ENCODE measurements around the gene TGM3. TPM values are rescaled to one million over a fixed set of nuclear protein-coding genes. Genes with fewer than 3 reads are reported as not detected.

Gene TGM3, protein sequence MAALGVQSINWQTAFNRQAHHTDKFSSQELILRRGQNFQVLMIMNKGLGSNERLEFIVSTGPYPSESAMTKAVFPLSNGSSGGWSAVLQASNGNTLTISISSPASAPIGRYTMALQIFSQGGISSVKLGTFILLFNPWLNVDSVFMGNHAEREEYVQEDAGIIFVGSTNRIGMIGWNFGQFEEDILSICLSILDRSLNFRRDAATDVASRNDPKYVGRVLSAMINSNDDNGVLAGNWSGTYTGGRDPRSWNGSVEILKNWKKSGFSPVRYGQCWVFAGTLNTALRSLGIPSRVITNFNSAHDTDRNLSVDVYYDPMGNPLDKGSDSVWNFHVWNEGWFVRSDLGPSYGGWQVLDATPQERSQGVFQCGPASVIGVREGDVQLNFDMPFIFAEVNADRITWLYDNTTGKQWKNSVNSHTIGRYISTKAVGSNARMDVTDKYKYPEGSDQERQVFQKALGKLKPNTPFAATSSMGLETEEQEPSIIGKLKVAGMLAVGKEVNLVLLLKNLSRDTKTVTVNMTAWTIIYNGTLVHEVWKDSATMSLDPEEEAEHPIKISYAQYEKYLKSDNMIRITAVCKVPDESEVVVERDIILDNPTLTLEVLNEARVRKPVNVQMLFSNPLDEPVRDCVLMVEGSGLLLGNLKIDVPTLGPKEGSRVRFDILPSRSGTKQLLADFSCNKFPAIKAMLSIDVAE
- total RNA-seq: not detected in 2 replicates
- long read RNA-seq: 0 reads

DNA sequence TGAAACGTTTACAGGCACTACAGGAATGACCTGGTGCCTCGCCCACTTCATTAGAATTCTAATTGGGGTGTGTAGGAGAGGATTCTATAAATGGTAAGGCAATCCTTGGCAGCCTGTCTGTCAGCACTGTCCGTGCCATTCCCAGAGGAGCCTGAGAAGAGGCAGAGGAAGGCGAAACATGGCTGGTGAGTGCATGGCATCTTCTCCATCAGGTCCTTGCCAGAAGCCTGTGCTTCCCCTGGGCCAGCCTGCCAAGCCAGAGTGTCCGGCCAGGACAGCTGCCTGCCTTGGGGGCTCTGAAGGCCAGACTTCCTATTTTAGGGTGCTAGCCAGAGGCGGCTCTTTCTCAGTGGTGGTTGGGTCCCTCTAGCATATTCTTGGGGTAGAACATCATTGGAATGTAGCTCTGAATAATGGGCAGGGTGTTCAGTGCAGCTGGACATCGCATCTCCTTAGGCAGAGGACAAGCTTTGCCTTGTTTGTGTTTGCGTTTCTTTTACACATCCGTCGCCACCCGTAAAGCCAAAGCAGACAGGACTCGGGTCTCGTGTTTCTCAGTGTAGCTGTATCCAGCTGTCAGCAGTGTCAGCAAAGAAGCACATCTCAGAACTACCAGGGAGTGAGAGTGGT, at the start of gene TGM3:
TGM3 (plus strand) TSS at position 116 of the 630 bp plus-strand sequence; CDS start at position 179, 63 bp downstream.
- H3K9me3 Mint-ChIP-seq (ENCODE audit: unreplicated experiment): no peaks in the 10 kb centered on the region
- H3K27ac Mint-ChIP-seq (ENCODE audit: unreplicated experiment): no peak within 1 kb of the TSS
- DNase-seq (ENCODE audit: extremely low spot score, unreplicated experiment): no peak
- peaks cover 2% of the 10 kb centered on the region for H3K4me1 Mint-ChIP-seq (ENCODE audit: unreplicated experiment)
- no peaks in the 10 kb centered on the region for H3K36me3 Mint-ChIP-seq (ENCODE audit: unreplicated experiment)
- TF ChIP-seq, protein P1, sequence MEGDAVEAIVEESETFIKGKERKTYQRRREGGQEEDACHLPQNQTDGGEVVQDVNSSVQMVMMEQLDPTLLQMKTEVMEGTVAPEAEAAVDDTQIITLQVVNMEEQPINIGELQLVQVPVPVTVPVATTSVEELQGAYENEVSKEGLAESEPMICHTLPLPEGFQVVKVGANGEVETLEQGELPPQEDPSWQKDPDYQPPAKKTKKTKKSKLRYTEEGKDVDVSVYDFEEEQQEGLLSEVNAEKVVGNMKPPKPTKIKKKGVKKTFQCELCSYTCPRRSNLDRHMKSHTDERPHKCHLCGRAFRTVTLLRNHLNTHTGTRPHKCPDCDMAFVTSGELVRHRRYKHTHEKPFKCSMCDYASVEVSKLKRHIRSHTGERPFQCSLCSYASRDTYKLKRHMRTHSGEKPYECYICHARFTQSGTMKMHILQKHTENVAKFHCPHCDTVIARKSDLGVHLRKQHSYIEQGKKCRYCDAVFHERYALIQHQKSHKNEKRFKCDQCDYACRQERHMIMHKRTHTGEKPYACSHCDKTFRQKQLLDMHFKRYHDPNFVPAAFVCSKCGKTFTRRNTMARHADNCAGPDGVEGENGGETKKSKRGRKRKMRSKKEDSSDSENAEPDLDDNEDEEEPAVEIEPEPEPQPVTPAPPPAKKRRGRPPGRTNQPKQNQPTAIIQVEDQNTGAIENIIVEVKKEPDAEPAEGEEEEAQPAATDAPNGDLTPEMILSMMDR (IDR thresholded peaks at IDR 0.05): no peak
- H3K27me3 Mint-ChIP-seq (ENCODE audit: unreplicated experiment): peaks cover 11% of the 10 kb centered on the region
- no peak within 1 kb of the TSS for H3K4me3 Mint-ChIP-seq (ENCODE audit: unreplicated experiment)

GRCh38 chr20:2246069-2246491, 49.7 kb upstream of the TGM3 start:
- H3K27ac Mint-ChIP-seq (ENCODE audit: unreplicated experiment): no peak overlapping the region
- no peak overlapping the region for H3K4me3 Mint-ChIP-seq (ENCODE audit: unreplicated experiment)
- no peaks in the 10 kb centered on the region for H3K36me3 Mint-ChIP-seq (ENCODE audit: unreplicated experiment)
- no peak for DNase-seq (ENCODE audit: extremely low spot score, unreplicated experiment)
- no peaks in the 10 kb centered on the region for H3K9me3 Mint-ChIP-seq (ENCODE audit: unreplicated experiment)
- H3K27me3 Mint-ChIP-seq (ENCODE audit: unreplicated experiment): peaks cover 3% of the 10 kb centered on the region
- peaks cover 2% of the 10 kb centered on the region for H3K4me1 Mint-ChIP-seq (ENCODE audit: unreplicated experiment)
- TF ChIP-seq, protein P1 (IDR thresholded peaks at IDR 0.05): no peak

GRCh38 chr20:2248837-2249236, 47.0 kb upstream of the TGM3 start:
- TF ChIP-seq, protein P1 (IDR thresholded peaks at IDR 0.05): no peak
- Mint-ChIP-seq H3K4me1 (ENCODE audit: unreplicated experiment) (peaks cover 2% of the 10 kb centered on the region), H3K9me3 (ENCODE audit: unreplicated experiment) (no peaks in the 10 kb centered on the region), H3K36me3 (ENCODE audit: unreplicated experiment) (no peaks in the 10 kb centered on the region), H3K27ac (ENCODE audit: unreplicated experiment) (no peak overlapping the region), H3K4me3 (ENCODE audit: unreplicated experiment) (no peak overlapping the region), H3K27me3 (ENCODE audit: unreplicated experiment) (peaks cover 3% of the 10 kb centered on the region)
- DNase-seq (ENCODE audit: extremely low spot score, unreplicated experiment): no peak

- no peak overlapping the region for H3K4me3 Mint-ChIP-seq (ENCODE audit: unreplicated experiment)
- no peaks in the 10 kb centered on the region for H3K36me3 Mint-ChIP-seq (ENCODE audit: unreplicated experiment)
- H3K27ac Mint-ChIP-seq (ENCODE audit: unreplicated experiment): no peak overlapping the region
- no peak for DNase-seq (ENCODE audit: extremely low spot score, unreplicated experiment)
- H3K4me1 Mint-ChIP-seq (ENCODE audit: unreplicated experiment): peaks cover 2% of the 10 kb centered on the region
- H3K9me3 Mint-ChIP-seq (ENCODE audit: unreplicated experiment): no peaks in the 10 kb centered on the region
- TF ChIP-seq, protein P1 (IDR thresholded peaks at IDR 0.05): no peak
- H3K27me3 Mint-ChIP-seq (ENCODE audit: unreplicated experiment): peaks cover 3% of the 10 kb centered on the region
These were observed 45.9 kb upstream of the TGM3 start for GRCh38 chr20:2249935-2250334.
